ENCODE measurements around the gene GTF2F2. TPM values are rescaled to one million over a fixed set of nuclear protein-coding genes. Genes with fewer than 3 reads are reported as not detected.
A peak's percentile ranks its signal among the peaks of the same experiment; 100 is the strongest.

GTF2F2 gene
- total RNA-seq, 1 experiment from 2014 or later = 33.8 TPM

- Mint-ChIP-seq H3K27ac (peak within 1 kb of the TSS; percentile 15; the same call in 1 of the 2 replicates), H3K9me3 (no peaks in the 10 kb centered on the region), H3K36me3 (peaks cover 7% of the 10 kb centered on the region; the same call in 1 of the 2 replicates), H3K27me3 (ENCODE audit: low read depth) (no peaks in the 10 kb centered on the region), H3K4me1 (peaks cover 22% of the 10 kb centered on the region), H3K4me3 (no peak within 1 kb of the TSS)
- TF ChIP-seq TP53 (CRISPR knock-in tag; IDR thresholded peaks at IDR 0.05) (no peak), TEAD4 (CRISPR knock-in tag; IDR thresholded peaks at IDR 0.05) (no peak), ZNF263 (CRISPR knock-in tag; IDR thresholded peaks at IDR 0.05; ENCODE audit: low read depth) (no peak), ZNF423 (CRISPR knock-in tag; IDR thresholded peaks at IDR 0.05) (no peak), ZNF232 (CRISPR knock-in tag; IDR thresholded peaks at IDR 0.05) (no peak), CBFB (CRISPR knock-in tag; IDR thresholded peaks at IDR 0.05; ENCODE audit: low read depth) (no peak), RORB (CRISPR knock-in tag; IDR thresholded peaks at IDR 0.05) (no peak), HMGA2 (CRISPR knock-in tag; IDR thresholded peaks at IDR 0.05) (no peak), MXD4 (CRISPR knock-in tag; IDR thresholded peaks at IDR 0.05; ENCODE audit: borderline replicate concordance) (no peak), FOXP4 (CRISPR knock-in tag; IDR thresholded peaks at IDR 0.05) (no peak), ETV6 (CRISPR knock-in tag; IDR thresholded peaks at IDR 0.05) (no peak), SMAD3 (CRISPR knock-in tag; IDR thresholded peaks at IDR 0.05; ENCODE audit: borderline replicate concordance) (no peak)
- TF ChIP-seq, protein P1, sequence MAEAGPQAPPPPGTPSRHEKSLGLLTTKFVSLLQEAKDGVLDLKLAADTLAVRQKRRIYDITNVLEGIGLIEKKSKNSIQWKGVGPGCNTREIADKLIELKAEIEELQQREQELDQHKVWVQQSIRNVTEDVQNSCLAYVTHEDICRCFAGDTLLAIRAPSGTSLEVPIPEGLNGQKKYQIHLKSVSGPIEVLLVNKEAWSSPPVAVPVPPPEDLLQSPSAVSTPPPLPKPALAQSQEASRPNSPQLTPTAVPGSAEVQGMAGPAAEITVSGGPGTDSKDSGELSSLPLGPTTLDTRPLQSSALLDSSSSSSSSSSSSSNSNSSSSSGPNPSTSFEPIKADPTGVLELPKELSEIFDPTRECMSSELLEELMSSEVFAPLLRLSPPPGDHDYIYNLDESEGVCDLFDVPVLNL (CRISPR knock-in tag; IDR thresholded peaks at IDR 0.05; ENCODE audit: borderline replicate concordance, low read depth) = no peak
- TF ChIP-seq, protein P2, sequence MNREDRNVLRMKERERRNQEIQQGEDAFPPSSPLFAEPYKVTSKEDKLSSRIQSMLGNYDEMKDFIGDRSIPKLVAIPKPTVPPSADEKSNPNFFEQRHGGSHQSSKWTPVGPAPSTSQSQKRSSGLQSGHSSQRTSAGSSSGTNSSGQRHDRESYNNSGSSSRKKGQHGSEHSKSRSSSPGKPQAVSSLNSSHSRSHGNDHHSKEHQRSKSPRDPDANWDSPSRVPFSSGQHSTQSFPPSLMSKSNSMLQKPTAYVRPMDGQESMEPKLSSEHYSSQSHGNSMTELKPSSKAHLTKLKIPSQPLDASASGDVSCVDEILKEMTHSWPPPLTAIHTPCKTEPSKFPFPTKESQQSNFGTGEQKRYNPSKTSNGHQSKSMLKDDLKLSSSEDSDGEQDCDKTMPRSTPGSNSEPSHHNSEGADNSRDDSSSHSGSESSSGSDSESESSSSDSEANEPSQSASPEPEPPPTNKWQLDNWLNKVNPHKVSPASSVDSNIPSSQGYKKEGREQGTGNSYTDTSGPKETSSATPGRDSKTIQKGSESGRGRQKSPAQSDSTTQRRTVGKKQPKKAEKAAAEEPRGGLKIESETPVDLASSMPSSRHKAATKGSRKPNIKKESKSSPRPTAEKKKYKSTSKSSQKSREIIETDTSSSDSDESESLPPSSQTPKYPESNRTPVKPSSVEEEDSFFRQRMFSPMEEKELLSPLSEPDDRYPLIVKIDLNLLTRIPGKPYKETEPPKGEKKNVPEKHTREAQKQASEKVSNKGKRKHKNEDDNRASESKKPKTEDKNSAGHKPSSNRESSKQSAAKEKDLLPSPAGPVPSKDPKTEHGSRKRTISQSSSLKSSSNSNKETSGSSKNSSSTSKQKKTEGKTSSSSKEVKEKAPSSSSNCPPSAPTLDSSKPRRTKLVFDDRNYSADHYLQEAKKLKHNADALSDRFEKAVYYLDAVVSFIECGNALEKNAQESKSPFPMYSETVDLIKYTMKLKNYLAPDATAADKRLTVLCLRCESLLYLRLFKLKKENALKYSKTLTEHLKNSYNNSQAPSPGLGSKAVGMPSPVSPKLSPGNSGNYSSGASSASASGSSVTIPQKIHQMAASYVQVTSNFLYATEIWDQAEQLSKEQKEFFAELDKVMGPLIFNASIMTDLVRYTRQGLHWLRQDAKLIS (CRISPR knock-in tag; IDR thresholded peaks at IDR 0.05; ENCODE audit: borderline replicate concordance) = no peak
- TF ChIP-seq, protein P3, sequence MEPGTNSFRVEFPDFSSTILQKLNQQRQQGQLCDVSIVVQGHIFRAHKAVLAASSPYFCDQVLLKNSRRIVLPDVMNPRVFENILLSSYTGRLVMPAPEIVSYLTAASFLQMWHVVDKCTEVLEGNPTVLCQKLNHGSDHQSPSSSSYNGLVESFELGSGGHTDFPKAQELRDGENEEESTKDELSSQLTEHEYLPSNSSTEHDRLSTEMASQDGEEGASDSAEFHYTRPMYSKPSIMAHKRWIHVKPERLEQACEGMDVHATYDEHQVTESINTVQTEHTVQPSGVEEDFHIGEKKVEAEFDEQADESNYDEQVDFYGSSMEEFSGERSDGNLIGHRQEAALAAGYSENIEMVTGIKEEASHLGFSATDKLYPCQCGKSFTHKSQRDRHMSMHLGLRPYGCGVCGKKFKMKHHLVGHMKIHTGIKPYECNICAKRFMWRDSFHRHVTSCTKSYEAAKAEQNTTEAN (CRISPR knock-in tag; IDR thresholded peaks at IDR 0.05) = no peak
- CTCF ChIA-PET = interaction anchor here (1.6 kb wide), 1 partner anchor 39 kb away, joined by 3 read pairs; no protein-coding TSS in a partner anchor
- no peak for ATAC-seq
- DNase-seq (ENCODE audit: low spot score) = no peak
- POLR2A ChIA-PET = no interaction called here
Observed at GRCh38 chr13:45200701-45201232, 80.5 kb downstream of the GTF2F2 start, which contains the start of gene KCTD4. Gene KCTD4 (minus strand): TSS chr13:45201045. CDS start chr13:45194567, 6,478 bp downstream.

GRCh38 chr13:45205124-45205523 lies 84.8 kb downstream of the GTF2F2 start:
- Mint-ChIP-seq H3K4me1 (peaks cover 17% of the 10 kb centered on the region), H3K4me3 (no peak overlapping the region), H3K9me3 (no peaks in the 10 kb centered on the region), H3K27me3 (ENCODE audit: low read depth) (no peaks in the 10 kb centered on the region), H3K27ac (peak overlapping the region; percentile 0; the same call in 1 of the 2 replicates), H3K36me3 (peaks cover 13% of the 10 kb centered on the region)
- CTCF ChIA-PET = interaction anchor here (1.3 kb wide), 1 partner anchor 11 kb away, joined by 3 read pairs; no protein-coding TSS in a partner anchor
- no peak for TF ChIP-seq HMGA2 (CRISPR knock-in tag; IDR thresholded peaks at IDR 0.05)
- no peak for TF ChIP-seq ATF1 (CRISPR knock-in tag; IDR thresholded peaks at IDR 0.05)
- no peak for TF ChIP-seq ETV6 (CRISPR knock-in tag; IDR thresholded peaks at IDR 0.05)
- TF ChIP-seq, protein P4, sequence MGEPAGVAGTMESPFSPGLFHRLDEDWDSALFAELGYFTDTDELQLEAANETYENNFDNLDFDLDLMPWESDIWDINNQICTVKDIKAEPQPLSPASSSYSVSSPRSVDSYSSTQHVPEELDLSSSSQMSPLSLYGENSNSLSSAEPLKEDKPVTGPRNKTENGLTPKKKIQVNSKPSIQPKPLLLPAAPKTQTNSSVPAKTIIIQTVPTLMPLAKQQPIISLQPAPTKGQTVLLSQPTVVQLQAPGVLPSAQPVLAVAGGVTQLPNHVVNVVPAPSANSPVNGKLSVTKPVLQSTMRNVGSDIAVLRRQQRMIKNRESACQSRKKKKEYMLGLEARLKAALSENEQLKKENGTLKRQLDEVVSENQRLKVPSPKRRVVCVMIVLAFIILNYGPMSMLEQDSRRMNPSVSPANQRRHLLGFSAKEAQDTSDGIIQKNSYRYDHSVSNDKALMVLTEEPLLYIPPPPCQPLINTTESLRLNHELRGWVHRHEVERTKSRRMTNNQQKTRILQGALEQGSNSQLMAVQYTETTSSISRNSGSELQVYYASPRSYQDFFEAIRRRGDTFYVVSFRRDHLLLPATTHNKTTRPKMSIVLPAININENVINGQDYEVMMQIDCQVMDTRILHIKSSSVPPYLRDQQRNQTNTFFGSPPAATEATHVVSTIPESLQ (CRISPR knock-in tag; IDR thresholded peaks at IDR 0.05) = no peak
- no peak for TF ChIP-seq E2F1 (CRISPR knock-in tag; IDR thresholded peaks at IDR 0.05)
- TF ChIP-seq FOXP4 (CRISPR knock-in tag; IDR thresholded peaks at IDR 0.05) = no peak
- no peak for TF ChIP-seq ZMAT4 (CRISPR knock-in tag; IDR thresholded peaks at IDR 0.05)
- no peak for TF ChIP-seq SMAD3 (CRISPR knock-in tag; IDR thresholded peaks at IDR 0.05; ENCODE audit: borderline replicate concordance)
- no peak for TF ChIP-seq PRRX2 (CRISPR knock-in tag; IDR thresholded peaks at IDR 0.05)
- POLR2A ChIA-PET = interaction anchor here (0.6 kb wide), 1 partner anchor 102 kb away, joined by 4 read pairs; no protein-coding TSS in a partner anchor
- no peak for DNase-seq (ENCODE audit: low spot score)
- peak; percentile 34 for ATAC-seq

All from WTC11 (cell line).